Epithelial cell of proximal tubule (primary cell): ENCODE data around the gene TPBGL. TPM values are rescaled to one million over a fixed set of nuclear protein-coding genes. Genes with fewer than 3 reads are reported as not detected.
A peak's percentile ranks its signal among the peaks of the same experiment; 100 is the strongest.

Source experiments
- DNase-seq: peaks from one replicate; pipeline ENCODE4 v3.0.0-alpha.2; 2011; ENCODE audit warnings: low read depth
- H3K4me3 ChIP-seq: 2 replicates; pipeline ENCODE4 v1.5.1; 2011; ENCODE audit warnings: low read depth, mild to moderate bottlenecking, low read length
- CTCF ChIP-seq: conservative IDR thresholded peaks from 2 replicates; pipeline ENCODE4 v1.5.1; 2012; ENCODE audit warnings: low read depth, mild to moderate bottlenecking, low read length
- total RNA-seq: library from RNA; depleted of rRNA; stranded (reverse); fragments of >200 nt; gene quantifications from 2 replicates; pipeline ENCODE4 v1.2.3, GENCODE V29; 2015

Gene TPBGL
- total RNA-seq, 1 donor from 2014 or later = not detected

GRCh38 chr11:75276186-75276585 lies 35.6 kb downstream of the TPBGL start:
- no peak for DNase-seq

DNA sequence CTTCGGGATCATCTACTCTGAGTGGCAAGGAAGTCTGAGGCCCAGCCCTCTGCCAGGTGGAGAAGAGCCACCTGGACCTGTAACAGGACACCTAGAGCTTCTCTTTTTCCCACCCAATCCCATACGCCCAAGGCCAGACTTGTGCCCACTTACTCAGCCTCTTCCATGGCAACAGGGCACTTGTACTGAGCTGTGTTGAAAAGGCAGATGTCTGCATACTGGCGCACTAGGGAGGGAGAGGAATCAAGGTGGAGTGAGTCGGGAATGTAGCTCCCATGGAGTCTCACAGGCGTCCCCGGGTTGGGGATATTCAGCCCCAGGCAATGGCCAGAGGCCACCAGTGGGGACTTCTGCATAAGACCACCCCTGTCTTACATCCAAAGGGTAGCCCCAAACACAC lies 36.1 kb downstream of the TPBGL start:
- H3K4me3 ChIP-seq = no peak overlapping the region
- DNase-seq = no peak
- TF ChIP-seq CTCF = no peak

More at GRCh38 chr11:75276186-75276585, 35.6 kb downstream of the TPBGL start:
- H3K4me3 ChIP-seq = no peak overlapping the region
- TF ChIP-seq CTCF = no peak

DNA sequence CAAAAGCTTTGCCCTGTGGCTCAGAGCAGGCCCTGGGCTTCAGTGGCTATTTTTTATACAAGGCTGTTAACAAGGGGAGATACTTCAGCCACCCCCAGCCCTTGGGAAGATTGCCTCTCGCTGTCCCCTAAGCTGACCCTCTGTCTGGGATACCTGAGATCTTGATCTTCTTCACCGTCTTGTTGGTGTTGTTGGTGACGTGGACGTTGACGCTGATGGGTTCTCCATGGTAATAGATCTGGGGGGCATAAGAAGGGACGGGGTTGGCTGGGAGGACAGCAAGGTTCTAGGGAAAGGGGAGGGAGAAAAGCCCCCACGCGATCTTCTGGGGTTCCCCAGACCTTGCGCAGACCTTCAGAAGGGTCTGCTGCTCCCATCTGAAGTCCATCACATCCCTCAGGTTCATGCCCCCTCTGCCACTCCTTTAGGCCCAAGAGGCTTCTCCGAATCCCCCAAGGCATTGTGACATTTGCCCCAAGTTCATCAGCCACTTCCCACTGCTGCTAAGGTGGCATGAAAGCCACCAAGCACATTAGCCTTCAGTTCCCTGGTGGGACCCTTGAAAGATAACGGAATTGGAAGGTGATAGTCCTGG lies 36.7 kb downstream of the TPBGL start:
- no peak overlapping the region for H3K4me3 ChIP-seq
- no peak for TF ChIP-seq CTCF

GRCh38 chr11:75277991-75278790 lies 37.6 kb downstream of the TPBGL start:
- H3K4me3 ChIP-seq = no peak overlapping the region
- TF ChIP-seq CTCF = no peak
- no peak for DNase-seq

More for the DNA sequence above, 36.7 kb downstream of the TPBGL start:
- DNase-seq = no peak

GRCh38 chr11:75279273-75279672 lies 38.7 kb downstream of the TPBGL start:
- DNase-seq = no peak
- H3K4me3 ChIP-seq = no peak overlapping the region
- no peak for TF ChIP-seq CTCF

- DNase-seq = peak; percentile 7
- TF ChIP-seq CTCF = peak; percentile 96
- no peak overlapping the region for H3K4me3 ChIP-seq
Observed at GRCh38 chr11:75280227-75280701, 39.7 kb downstream of the TPBGL start.
